ENCODE results near the gene RAP1A. TPM values are rescaled to one million over a fixed set of nuclear protein-coding genes. Genes with fewer than 3 reads are reported as not detected.
"Not testable (repeated sequence)": the region's sequence is repeated elsewhere in the genome, so short reads cannot be mapped to it uniquely, and the experiment has no call there.

Gene RAP1A
- total RNA-seq, 1 experiment from 2014 or later = 33.2 TPM

DNA sequence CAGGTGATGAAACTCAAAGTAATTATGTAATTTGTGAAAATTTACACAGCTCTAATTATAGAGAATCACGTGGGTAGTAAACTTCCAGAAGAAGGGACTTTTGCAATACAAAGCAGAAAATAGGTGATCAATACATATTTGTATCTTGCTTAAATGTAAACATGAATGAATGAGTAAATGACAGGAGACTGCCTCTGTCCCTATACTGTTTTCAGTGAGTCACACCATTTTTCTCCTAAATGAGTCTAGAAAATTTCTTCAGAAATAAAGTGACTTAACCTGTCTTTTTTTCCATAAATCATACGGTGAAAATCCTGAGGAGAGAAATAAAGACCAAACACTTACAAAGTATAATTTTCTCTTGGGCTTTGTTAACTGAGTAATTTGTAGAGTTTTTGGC, 11.9 kb downstream of the RAP1A start:
- CTCF ChIA-PET = no interaction called here
- BruUV-seq (replicated peaks) = no TSS peak
- peaks cover 10% of the 10 kb centered on the region for H3K4me1 Mint-ChIP-seq (ENCODE audit: low read depth, unreplicated experiment)

GRCh38 chr1:111632771-111633170, 13.2 kb downstream of the RAP1A start:
- H3K27ac Mint-ChIP-seq (ENCODE audit: unreplicated experiment); H3K9me3 Mint-ChIP-seq (ENCODE audit: low read depth, unreplicated experiment); H3K36me3 Mint-ChIP-seq (ENCODE audit: insufficient read depth, unreplicated experiment); H3K27me3 Mint-ChIP-seq (ENCODE audit: unreplicated experiment); BruUV-seq (replicated peaks); H3K4me3 Mint-ChIP-seq (ENCODE audit: low read depth, unreplicated experiment); intact Hi-C loops (cut with micrococcal nuclease; ENCODE audit: unreplicated experiment); DNase-seq: not testable (repeated sequence)
- peaks cover 10% of the 10 kb centered on the region for H3K4me1 Mint-ChIP-seq (ENCODE audit: low read depth, unreplicated experiment)
- CTCF ChIA-PET = interaction anchor here (0.7 kb wide), 2 partner anchors 70 to 78 kb away, joined by 3 to 7 read pairs; no protein-coding TSS in a partner anchor

More for the DNA sequence above, 11.9 kb downstream of the RAP1A start:
- DNase-seq = no peak
- TF ChIP-seq CTCF (IDR thresholded peaks at IDR 0.05; ENCODE audit: unreplicated experiment) = no peak
- Mint-ChIP-seq H3K9me3 (ENCODE audit: low read depth, unreplicated experiment) (no peaks in the 10 kb centered on the region), H3K4me3 (ENCODE audit: low read depth, unreplicated experiment) (no peak overlapping the region), H3K27ac (ENCODE audit: unreplicated experiment) (no peak overlapping the region), H3K36me3 (ENCODE audit: insufficient read depth, unreplicated experiment) (no peaks in the 10 kb centered on the region), H3K27me3 (ENCODE audit: unreplicated experiment) (no peaks in the 10 kb centered on the region)
- intact Hi-C loops (cut with micrococcal nuclease; ENCODE audit: unreplicated experiment) = no loop called here

GRCh38 chr1:111633736-111634247, 14.2 kb downstream of the RAP1A start:
- CTCF ChIA-PET = no interaction called here
- Mint-ChIP-seq H3K27ac (ENCODE audit: unreplicated experiment) (no peak overlapping the region), H3K9me3 (ENCODE audit: low read depth, unreplicated experiment) (no peaks in the 10 kb centered on the region), H3K27me3 (ENCODE audit: unreplicated experiment) (no peaks in the 10 kb centered on the region), H3K36me3 (ENCODE audit: insufficient read depth, unreplicated experiment) (no peaks in the 10 kb centered on the region), H3K4me3 (ENCODE audit: low read depth, unreplicated experiment) (no peak overlapping the region), H3K4me1 (ENCODE audit: low read depth, unreplicated experiment) (no peaks in the 10 kb centered on the region)
- DNase-seq = no peak
- TF ChIP-seq CTCF (IDR thresholded peaks at IDR 0.05; ENCODE audit: unreplicated experiment) = no peak
- no TSS peak for BruUV-seq (replicated peaks)
- intact Hi-C loops (cut with micrococcal nuclease; ENCODE audit: unreplicated experiment) = no loop called here

GRCh38 chr1:111635324-111636009, 15.9 kb downstream of the RAP1A start:
- TF ChIP-seq CTCF (IDR thresholded peaks at IDR 0.05; ENCODE audit: unreplicated experiment) = no peak
- Mint-ChIP-seq H3K27me3 (ENCODE audit: unreplicated experiment) (no peaks in the 10 kb centered on the region), H3K36me3 (ENCODE audit: insufficient read depth, unreplicated experiment) (no peaks in the 10 kb centered on the region), H3K27ac (ENCODE audit: unreplicated experiment) (no peak overlapping the region), H3K9me3 (ENCODE audit: low read depth, unreplicated experiment) (no peaks in the 10 kb centered on the region), H3K4me1 (ENCODE audit: low read depth, unreplicated experiment) (no peaks in the 10 kb centered on the region), H3K4me3 (ENCODE audit: low read depth, unreplicated experiment) (no peak overlapping the region)
- CTCF ChIA-PET = no interaction called here
- no peak for DNase-seq
- intact Hi-C loops (cut with micrococcal nuclease; ENCODE audit: unreplicated experiment) = no loop called here
- no TSS peak for BruUV-seq (replicated peaks)

- Mint-ChIP-seq H3K9me3 (ENCODE audit: low read depth, unreplicated experiment) (no peaks in the 10 kb centered on the region), H3K36me3 (ENCODE audit: insufficient read depth, unreplicated experiment) (no peaks in the 10 kb centered on the region), H3K27ac (ENCODE audit: unreplicated experiment) (no peak overlapping the region), H3K4me3 (ENCODE audit: low read depth, unreplicated experiment) (no peak overlapping the region), H3K27me3 (ENCODE audit: unreplicated experiment) (no peaks in the 10 kb centered on the region), H3K4me1 (ENCODE audit: low read depth, unreplicated experiment) (no peaks in the 10 kb centered on the region)
- TF ChIP-seq CTCF (IDR thresholded peaks at IDR 0.05; ENCODE audit: unreplicated experiment) = no peak
- no peak for DNase-seq
- intact Hi-C loops (cut with micrococcal nuclease; ENCODE audit: unreplicated experiment) = no loop called here
- BruUV-seq (replicated peaks) = no TSS peak
- CTCF ChIA-PET = no interaction called here
Observed at GRCh38 chr1:111638320-111638719, 18.7 kb downstream of the RAP1A start.
